Choroid plexus epithelial cell (primary cell): Measurements from ENCODE around the gene RNPEPL1.

Source experiments
- DNase-seq: peaks from one replicate; pipeline ENCODE4 v3.0.0-alpha.2; 2010; ENCODE audit warnings: low read depth
- H3K4me3 ChIP-seq: 2 replicates; pipeline ENCODE4 v1.5.1; 2011; ENCODE audit warnings: low read depth, mild to moderate bottlenecking, control low read depth, low read length, moderate library complexity
- CTCF ChIP-seq: conservative IDR thresholded peaks from 2 replicates; pipeline ENCODE4 v1.5.1; 2011; ENCODE audit warnings: low read depth, mild to moderate bottlenecking, control low read depth, inconsistent platforms, low read length, moderate library complexity

The RNPEPL1 gene

GRCh38 chr2:240599141-240599583 lies 30.9 kb downstream of the RNPEPL1 start:
- H3K4me3 ChIP-seq: no peak overlapping the region
- DNase-seq: no peak
- no peak for TF ChIP-seq CTCF

- H3K4me3 ChIP-seq: no peak overlapping the region
- TF ChIP-seq CTCF: no peak
- no peak for DNase-seq
Measured at GRCh38 chr2:240600451-240600961, 32.2 kb downstream of the RNPEPL1 start.

- no peak overlapping the region for H3K4me3 ChIP-seq
- no peak for TF ChIP-seq CTCF
- no peak for DNase-seq
Measured at GRCh38 chr2:240601061-240601830, 33.0 kb downstream of the RNPEPL1 start.

GRCh38 chr2:240601831-240602160 lies 33.5 kb downstream of the RNPEPL1 start:
- no peak overlapping the region for H3K4me3 ChIP-seq
- no peak for DNase-seq
- no peak for TF ChIP-seq CTCF

GRCh38 chr2:240602266-240603050 lies 34.2 kb downstream of the RNPEPL1 start:
- DNase-seq: no peak
- H3K4me3 ChIP-seq: no peak overlapping the region
- no peak for TF ChIP-seq CTCF

GRCh38 chr2:240603081-240603835 lies 35.0 kb downstream of the RNPEPL1 start:
- no peak for TF ChIP-seq CTCF
- no peak for DNase-seq
- no peak overlapping the region for H3K4me3 ChIP-seq
